ENCODE data around the gene PIAS4. TPM values are rescaled to one million over a fixed set of nuclear protein-coding genes. Genes with fewer than 3 reads are reported as not detected.
A peak's percentile ranks its signal among the peaks of the same experiment; 100 is the strongest.

Gene PIAS4
- total and polyA plus RNA-seq, 9 of the 15 experiments (the other 6 are each of a cell fraction or from before 2014, with no cell fraction given): 0.27 to 34.9 (median 14.4) TPM

DNA sequence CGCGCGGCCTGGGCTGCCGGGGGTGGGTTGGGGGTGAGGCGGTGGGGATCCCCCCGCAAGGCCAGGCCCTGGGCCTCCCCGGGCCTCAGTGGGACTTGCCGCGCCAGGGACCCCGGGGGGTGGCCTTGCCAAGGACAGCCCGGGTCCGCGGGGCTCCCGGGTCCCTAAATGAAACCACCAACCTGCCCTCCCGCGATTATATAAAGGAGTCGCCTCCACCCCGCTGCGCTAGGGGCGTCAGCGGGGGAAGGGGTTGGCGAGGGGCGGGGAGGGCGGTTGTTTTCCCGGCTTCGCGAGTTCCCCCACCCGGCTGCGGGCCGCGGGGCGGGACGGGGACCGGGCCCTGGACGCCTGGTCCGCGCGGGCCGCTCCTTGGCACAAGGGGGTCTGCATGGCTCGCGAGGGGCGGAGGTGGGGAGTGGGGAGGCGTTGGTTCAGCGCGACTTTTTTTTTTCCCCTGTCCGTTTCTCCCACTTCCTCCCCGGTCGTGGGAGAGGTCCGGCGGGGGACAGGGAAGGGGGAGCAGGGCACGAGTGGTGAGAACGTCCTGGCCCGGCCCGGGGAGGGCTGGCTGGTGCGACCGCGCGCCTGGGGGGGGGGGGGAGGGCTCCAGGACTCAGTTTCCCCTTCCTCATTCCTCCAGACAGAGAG is 60.0 kb downstream of the PIAS4 start (continued):
- TF ChIP-seq NR4A1 (CRISPR knock-in tag; IDR thresholded peaks at IDR 0.05) (no peak), NR4A1 (tag; IDR thresholded peaks at IDR 0.05) (no peak), NKRF (IDR thresholded peaks at IDR 0.05; ENCODE audit: borderline replicate concordance) (no peak)
- TF ChIP-seq, protein P1, sequence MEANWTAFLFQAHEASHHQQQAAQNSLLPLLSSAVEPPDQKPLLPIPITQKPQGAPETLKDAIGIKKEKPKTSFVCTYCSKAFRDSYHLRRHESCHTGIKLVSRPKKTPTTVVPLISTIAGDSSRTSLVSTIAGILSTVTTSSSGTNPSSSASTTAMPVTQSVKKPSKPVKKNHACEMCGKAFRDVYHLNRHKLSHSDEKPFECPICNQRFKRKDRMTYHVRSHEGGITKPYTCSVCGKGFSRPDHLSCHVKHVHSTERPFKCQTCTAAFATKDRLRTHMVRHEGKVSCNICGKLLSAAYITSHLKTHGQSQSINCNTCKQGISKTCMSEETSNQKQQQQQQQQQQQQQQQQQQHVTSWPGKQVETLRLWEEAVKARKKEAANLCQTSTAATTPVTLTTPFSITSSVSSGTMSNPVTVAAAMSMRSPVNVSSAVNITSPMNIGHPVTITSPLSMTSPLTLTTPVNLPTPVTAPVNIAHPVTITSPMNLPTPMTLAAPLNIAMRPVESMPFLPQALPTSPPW (CRISPR knock-in tag; IDR thresholded peaks at IDR 0.05): peak; percentile 87
